DMS79 treated with DMSO at 0.1 percent for 48 hours (cell line): ENCODE data around the gene GPHB5.
"Not testable (repeated sequence)": the region's sequence is repeated elsewhere in the genome, so short reads cannot be mapped to it uniquely, and the experiment has no call there.

Source experiments
- DNase-seq: peaks from one replicate; lab custom pipeline; 2025; lab: John Stamatoyannopoulos, UW

GPHB5 gene, protein sequence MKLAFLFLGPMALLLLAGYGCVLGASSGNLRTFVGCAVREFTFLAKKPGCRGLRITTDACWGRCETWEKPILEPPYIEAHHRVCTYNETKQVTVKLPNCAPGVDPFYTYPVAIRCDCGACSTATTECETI

DNA sequence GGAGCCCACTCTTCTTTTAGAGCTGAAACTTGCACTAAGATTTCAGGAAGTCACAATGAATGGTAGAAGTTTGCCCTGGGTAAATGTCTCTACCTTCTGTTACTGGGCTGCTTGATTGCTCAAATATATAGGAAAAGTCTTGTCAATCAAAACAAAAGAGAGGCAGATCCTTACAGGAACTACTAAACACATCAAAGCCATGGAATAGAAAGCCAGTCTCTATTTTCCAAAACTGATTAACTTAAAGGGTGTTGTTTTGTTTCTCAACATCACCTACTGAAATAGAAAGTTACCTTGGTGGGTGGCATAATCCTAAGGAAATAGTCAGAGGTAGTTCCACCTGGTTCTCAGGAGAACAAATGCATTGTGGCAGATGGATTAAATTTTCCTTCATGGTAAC, at the start of gene GPHB5:
GPHB5 (minus strand) TSS at position 101 of the 400 bp plus-strand sequence. CDS start 1,086 bp downstream, outside the sequence.
- no peak for DNase-seq

DNA sequence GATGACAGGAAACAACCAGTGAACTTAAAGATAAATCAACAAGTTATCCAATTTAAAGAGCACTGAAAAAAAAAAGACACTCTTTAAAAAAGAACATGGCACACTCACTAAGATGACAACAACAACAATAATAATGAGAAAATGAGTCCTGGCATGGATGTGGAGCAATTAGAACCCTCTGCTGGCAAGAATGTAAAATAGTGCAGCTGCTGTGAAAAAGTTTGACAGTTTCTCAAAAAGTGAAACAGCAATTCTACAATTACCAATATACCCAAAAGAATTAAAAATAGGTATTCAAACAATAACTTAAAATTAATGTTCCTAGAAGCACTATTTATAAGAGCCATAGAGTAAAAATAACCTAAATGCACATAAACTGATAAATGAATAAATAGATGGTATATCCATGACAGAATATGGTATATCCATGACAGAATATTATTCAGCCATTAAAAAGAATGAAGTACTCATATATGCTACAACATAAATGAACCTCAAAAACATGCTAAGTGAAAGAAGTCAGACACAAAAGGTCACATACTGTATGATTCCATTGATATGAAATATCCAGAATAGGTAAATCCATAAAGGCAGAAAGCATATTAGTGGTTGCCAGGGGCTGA, 49.1 kb upstream of the GPHB5 start:
- DNase-seq, result no peak

DNA sequence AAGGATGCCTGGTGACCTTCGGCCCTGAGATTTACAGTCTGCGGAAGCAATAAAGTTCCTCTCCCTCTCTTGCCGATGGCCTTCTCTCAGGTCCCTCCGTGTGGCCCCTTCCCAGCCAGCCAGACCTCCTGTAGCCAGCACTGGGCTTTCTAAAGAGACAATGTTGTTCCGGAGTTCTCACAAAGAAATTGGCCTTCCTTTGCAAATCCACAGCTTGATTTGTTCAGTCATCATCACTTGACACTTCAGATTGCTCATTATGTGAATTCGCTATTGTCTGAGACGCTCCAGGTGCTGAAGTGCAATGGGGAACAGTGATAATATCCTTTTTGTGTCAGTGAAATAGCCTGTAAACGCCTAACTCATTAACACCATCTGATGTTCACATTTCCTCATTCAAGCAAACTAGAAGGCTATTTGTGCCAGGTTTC, 43.7 kb upstream of the GPHB5 start:
- DNase-seq, result no peak

DNA sequence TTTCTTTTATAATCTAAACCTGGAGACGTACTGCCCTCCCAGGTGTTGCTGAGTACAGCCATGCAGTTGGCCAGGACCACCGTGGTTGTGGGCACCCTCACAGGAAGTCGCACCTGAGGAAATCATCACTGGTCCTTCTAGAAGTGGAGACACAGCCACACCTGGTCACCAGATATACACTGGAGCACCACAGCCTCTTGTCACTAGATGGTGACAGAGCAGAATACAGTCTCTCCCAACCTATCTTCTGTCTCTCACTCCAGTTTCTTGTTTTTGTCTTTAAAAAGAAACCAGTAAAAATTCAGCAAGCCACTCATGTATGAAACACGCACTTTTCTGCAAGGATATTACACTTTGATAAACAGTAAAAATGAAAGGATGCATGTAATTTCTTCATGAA, 43.1 kb upstream of the GPHB5 start:
- DNase-seq, result no peak

DNA sequence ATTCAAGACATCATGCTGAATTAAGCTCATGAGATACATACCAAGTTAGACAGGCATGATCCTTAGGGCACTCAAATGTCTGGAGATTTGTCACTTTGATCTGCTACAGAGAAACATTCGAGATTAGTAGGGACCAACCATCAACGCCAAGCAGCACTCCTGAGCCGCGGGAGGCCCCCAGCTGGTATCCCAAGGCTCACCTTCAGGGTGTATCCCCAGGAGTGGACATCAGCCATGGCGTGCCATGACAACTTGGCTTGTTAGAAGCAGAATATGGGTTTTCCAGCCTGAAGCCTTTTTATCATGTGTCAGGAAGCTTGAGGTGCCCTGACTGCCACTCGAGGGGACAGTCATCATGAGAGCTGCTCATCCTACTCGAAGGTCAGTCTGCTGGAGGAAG, 39.1 kb upstream of the GPHB5 start:
- no peak for DNase-seq

DNA sequence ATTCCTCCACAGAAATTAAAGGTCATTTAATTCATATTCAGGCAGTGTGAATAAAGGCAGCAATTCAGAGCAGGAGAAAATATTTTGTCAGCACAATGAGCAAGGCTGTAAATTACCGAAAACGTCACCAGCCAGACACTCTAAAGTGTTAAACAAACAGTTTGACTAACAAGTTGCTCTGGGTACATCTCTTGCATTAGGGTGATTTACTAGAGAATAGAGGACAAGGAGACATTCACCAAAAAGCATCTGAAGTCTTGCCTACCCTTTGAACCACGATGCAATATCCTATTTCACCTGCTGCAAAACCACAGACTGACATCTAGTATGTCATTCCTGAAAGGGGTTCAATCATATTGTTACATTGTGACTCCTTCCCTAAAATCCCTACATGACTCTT, 27.1 kb upstream of the GPHB5 start:
- DNase-seq, result no peak

DNA sequence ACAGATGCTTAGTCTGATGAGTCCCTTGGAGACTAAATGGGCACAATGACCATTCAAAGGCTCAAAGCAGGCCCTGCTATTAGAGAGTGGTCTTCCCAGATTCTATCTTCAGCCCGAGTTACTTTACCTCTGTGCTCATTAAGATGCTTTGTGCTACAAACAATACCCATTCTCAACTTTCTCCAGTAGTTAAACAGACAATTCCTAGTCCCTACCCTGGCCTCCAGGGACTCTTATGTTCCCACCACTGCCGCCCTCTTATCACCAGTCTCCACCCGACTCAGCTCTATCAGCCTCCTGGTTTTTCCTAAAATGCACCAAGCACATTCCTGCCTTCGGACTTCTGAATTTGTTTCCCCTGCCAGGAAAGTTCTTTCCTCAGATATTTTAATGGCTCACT, 25.6 kb upstream of the GPHB5 start:
- no peak for DNase-seq

DNA sequence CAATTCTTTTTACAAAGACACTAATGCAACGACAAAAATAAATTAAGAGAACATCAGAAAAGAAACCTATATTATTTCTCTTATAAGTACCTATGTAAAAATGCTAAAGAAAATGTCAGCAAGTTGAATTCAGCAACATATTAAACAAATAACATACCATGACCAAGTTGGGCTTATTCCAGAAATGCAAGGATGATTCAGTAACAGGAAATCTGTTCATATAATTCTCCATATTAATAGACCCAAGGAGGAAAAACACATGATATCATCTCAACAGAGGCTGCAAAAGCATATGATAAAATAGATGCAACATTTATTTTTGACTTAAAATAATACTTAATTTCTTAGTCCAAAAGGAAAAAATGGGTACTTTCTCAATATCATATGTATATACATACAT, 25.1 kb upstream of the GPHB5 start:
- DNase-seq, result no peak

DNA sequence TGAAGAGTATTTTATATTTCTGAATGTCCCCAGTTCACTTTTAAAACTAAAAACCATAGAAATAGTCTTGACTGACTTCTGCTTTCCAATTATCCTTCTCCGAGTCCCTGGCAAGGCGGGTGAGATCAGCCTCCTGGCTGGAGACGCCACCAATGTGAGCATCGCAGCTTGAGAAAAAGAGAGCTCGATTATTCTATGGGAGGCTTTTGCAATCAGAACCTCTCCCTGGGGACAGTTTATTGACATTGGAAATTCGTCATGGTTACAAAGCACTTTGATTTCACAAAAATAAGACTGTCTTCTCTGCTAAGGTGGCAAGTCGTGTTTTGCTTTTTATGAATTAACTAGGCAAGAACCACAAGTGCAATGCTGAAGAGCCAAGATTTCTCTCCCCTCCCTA, 23.6 kb upstream of the GPHB5 start:
- no peak for DNase-seq

DNA sequence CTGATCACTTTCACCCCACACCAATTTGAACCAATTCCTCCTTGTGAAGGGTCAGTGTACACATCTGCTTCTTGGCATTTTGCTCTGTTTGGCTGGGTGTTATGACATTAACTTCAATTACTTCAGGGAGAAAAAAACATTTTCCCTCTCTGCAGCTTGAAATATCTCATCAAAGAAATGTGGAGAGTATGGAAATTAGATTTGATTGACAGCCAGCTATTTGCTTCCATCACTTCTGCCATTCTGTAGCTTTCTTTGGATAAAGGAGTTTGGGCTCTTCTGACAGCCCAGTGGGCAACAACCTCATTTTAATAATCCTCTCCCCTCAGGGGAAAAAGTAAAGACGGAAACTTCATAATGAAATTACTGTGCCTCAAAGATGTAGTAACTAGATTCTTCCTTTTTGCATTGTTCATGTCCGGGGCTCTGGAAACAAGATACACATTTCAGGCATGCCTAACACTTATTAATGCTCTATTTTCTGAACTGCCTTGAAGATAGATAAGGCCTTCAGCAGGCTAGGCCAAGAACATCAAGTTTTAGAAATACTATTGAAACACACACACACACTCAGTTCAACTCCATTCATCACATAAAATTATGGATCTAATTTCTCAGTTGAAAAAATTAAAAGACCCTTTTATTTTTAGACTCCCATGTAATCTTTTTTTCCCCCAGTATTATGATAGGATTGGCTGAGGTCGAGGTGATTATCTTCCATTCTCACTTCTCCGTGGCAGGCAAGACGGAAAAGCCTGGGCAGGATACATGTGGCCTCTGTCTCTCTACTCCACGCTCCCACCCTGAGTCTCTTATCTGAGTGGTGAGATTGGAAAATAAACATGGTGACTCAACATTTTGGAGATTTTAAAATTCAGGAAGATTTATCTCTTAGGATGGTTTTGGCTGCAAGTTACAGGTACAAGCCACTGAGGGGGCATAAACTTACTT, 10.3 kb upstream of the GPHB5 start:
- no peak for DNase-seq

DNA sequence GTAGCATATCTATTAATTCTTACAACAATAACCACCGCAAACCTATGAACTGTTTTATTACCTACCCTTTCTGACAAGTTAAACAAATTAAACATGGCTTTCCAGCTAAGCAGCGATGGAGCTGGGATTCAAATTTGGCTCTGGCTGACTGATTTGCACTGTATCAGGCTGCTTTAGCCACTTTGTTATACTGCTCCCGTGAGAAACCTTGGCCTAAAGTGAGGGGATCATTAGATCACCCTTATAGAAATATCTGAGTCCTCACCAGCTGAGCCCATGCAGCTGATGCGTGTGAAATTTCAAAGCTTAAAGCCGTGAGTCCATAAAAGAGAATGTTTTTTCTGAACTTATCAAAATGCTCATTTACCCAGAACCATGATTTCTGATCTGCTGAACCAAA, 8.1 kb upstream of the GPHB5 start:
- DNase-seq, result no peak

DNA sequence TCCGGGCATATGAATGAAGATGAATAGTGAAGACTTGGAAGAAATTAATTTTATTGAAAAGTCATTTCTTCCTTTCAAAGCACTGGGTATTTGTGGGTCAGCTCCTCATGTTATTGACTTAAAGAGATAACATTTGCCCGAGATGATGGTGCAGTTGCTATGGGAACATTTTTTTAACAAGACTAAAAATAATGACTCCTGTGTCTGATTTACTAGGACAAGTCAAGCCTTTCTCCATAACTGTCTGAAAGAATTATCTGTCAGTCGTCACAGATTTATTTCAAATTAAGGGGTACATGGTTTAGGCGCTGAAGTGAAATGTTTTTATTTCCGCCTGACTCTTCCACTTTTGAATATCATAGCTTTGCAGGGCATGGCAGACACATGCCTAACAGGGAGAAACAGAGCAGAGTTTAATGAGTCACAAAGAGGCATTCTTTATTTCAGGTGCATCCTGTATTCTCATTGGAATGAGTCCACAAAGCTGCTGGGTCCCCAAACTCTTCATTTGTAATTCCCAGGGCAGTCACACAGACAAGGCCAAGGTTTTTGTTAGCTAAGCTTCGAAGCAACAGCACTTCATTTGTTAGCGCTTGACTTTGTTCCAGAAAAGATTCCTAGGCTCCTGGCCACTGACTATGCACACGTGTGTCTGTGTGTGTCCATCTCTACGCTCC, 4.3 kb upstream of the GPHB5 start:
- DNase-seq, result no peak

DNA sequence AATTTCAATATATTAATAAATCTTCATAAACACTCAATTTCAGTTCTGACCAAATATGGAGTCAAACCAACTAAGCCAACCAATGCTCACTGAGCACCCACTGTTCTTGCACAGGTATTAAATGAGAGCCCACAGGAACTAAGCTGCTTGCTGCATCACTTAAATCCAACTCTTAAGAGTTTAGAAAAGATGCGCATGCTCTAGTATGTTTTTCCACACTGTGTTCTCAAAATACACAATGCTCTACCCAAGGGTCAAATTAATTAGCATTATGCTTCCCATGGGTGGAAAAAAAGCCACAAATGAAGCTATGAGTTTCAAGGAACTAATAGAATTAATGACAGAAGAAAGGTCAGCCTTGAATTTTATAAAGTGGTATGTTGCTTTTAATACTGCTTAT, 3.7 kb upstream of the GPHB5 start:
- DNase-seq, result no peak

DNA sequence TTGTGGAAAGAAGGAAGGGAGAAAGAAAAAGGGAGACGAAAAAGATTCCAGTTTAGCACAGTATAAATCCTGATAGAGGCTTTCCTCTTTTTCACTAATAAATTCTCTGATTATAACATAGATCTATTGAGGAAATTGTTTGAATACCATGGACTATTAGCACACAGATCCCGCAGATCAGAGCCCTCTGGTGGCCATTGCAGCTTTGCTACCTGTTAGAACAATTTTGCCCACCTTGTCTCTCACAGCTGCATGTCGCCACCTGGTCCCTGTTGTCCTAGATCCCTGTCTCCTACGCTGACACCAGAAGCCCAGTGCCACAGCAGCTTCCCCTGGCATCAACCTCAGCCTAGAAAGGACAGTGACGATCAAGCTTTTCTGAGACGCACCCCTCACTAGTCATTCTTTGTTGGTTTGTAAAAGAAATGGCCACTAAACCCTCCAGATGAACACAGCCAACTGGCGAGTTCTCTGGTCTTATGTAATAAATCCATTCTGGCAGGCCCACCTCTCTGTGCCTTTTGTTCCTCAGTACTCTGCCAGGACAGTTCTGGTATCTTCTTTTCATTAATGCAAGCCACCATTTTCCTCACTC, 9.9 kb downstream of the GPHB5 start:
- DNase-seq, result no peak

DNA sequence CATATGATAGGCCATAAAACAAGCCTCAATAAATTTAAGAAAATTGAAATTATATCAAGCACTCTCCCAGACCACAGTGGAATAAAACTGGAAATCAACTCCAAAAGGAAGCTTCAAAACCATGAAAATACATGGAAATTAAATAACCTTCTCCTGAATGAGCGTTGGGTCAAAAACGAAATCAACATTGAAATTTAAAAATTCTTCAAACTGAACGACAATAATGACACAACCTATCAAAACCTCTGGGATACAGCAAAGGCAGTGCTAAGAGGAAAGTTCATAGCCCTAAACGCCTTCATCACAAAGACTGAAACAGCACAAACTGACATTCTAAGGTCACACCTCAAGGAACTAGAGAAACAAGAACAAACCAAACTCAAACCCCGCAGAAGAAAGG, 14.3 kb downstream of the GPHB5 start:
- DNase-seq, result not testable (repeated sequence)

DNA sequence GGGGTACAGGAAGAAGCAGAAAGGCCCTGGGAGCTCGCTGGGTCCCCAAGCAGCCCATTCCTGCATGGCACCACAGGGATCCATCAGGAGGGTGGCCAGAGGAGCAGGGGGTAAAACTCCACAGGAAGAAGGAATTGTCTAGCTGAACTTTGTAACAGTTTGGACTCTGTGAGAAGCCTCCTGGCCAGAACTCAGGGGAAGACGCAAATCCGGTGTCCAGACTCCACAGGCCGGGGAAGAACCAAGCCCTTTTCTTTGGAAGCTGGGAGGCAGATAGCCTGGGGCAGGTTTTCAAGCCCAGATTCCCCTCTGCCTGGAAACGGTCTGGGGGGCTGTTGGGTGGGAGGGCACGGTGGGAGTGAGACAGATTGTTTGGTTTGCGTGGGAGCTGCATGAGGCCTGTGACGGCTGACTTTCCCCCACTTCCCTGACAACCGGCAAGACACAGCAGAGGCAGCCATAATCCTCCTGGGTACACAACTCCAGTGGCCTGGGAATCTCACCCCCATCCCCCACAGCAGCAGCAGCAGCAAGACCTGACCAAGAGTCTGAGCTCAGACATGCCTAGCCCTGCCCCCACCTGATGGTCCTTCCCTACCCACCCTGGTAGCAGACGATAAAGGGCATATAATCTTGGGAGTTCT, 16.7 kb downstream of the GPHB5 start:
- no peak for DNase-seq

DNA sequence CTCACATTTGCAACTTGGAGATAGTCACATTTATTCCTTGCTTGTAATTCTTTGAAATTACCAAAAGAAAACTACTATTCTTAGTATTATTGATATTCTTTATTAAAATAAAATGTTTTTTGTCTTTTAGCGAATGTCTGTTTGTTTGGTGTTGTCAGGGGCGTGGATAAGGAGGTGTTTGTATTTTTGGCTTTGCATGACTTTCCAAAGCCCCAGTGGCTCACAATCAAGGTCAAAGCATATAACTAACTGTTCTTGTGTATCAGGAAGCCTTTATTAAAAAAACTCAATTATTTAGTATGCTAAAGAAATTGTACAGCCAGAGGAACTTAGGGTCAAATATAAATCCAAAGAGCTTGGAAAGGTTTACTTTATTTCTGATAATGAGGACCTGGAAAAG, 17.9 kb downstream of the GPHB5 start:
- no peak for DNase-seq

DNA sequence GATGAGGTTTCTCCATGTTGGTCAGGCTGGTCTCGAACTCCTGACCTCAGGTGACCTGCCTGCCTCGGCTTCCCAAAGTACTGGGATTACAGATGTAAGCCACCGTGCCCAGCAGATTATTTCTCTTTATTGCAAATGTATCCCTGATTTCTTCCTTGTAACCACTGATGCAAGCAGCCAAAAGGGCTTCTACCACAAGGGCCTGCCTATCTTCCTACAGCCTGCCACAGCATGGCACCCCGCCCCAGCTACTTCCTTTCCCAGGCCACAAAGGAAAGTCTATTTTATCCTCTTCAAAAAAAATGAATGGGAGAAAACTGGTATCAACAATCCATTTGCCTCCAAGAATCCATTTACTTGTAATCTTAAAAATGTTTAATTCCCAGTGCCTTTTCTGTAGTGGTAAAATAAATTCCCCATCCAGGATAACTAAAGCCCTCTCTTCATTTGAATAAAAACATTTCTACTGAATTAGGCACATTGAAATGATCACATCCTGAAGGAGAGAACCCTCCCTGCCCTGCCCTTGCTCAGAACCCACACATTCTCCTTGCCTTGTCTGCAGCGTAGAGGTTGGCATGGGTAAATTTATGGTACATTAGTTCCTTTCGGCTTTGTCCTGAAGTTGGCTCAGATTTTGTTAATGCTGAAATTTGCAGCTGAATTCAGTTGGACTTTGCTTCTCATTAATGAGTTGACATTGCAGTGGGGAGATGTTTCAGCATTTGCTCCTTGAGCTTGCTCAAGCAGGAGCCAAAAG, 19.2 kb downstream of the GPHB5 start:
- no peak for DNase-seq

DNA sequence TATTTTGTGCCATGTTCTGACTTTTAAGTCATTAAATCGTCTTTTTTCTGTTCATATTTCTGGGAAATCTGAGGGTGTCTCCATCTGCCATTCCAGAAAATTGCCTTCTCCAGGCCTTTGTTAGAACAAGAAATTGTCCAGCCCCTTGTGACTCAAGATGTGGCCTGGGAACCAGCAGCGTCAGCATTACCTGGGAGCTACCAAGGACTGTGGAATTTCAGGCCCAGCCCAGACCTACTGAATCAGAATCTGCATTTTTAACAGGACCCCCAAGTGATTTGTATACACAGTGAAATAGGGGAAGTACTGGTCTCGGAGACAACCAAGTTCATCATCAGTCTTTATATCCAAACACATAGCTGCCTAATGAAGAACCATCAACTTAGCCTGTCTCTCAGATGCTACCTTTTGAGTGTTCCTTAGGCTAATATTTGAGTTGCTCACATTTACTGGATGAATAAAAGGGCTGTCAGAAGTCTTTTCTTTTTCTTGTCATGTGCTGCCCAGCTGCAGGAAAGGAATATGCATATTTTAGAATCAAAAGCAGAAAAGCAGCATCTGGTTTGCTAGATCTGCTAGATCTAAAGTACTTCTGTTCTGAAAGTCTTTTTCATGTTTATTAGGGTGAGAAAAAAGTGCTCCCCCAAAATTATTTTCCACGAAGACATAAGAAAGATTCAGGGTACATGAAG, 21.2 kb downstream of the GPHB5 start:
- no peak for DNase-seq

DNA sequence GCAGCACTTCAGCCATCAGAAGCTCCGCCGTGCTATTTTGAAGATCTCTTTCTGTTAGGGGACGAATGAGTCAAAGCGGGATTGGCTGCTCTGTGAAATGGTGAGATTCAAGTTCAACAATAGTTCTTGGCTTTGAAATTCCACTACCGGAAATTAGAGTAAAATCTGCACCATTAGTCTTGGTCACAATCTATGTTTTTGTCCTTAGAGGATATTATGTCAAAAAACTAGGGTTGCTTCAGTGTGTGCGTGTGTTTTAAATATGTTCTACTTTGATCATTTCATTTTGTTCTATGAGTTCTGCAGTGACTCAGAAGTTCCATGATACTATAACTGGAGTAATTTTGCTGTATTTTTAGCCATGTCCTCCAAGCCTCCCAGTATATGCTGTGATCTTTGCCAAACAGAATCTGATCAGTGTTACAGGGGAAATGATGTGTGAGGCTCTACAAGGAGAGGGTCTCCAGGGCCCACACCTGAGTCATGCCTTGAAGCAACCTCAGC, 22.6 kb downstream of the GPHB5 start:
- DNase-seq, result no peak
